Activated CD8-positive, alpha-beta memory T cell treated with anti-CD3 and anti-CD28 coated beads for 48 hours (primary cell): Measurements from ENCODE around the gene ALG1.
"Not testable (repeated sequence)": the region's sequence is repeated elsewhere in the genome, so short reads cannot be mapped to it uniquely, and the experiment has no call there.

Experiments
- DNase-seq, 3 experiments: peaks; one replicate each; pipeline ENCODE4 v3.0.0-alpha.2; 2020; ENCODE audit warnings: low read depth in 2 of 3, low spot score in 2 of 3

ALG1 gene

DNA sequence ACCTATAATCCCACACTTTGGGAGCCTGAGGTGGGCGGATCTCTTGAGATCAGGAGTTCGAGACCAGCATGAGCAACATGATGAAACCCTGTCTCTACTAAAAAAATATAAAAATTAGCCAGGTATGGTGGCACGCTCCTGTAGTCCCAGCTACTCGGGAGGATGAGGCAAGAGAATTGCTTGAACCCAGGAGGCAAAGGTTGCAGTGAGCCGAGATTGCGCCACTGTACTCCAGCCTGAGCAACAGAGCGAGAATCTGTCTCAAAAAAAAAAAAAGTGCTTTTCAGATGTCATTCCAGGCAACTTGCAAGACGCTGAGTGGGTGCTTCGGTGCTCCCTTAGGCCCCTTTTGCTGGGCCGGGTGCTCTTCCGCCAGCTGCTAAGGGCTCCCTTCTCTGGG lies 27.1 kb upstream of the ALG1 start:
- not testable (repeated sequence) for DNase-seq

DNA sequence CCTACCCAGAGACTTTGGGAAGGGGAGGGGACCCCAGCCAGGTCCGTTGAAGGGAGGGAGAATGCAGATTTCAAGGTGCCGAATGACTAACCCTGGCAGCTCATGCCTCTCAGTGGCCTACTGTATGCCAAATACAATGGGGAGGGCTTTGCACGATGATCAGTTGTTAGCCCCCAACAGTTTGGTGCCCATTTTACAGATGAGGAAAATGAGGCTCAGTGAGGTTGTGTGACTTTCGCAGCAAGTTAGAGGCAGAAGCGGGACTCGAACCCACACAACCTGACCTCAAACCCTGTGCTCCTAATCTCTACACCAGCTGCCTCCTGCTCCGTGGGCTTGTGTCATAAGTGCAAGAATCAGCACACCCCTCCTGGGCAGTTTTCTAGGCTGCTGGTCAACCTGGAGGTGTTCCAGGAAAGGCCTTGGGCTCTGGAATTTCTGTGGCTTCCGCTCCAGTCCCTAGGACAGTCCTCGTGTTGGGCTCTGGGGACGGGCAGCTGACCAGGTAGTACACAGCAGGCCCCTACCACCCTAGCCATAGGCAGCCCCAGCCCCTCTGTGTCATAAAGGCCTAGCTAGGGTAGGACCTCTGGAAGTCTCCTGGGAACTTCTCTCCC lies 26.0 kb upstream of the ALG1 start:
- no peak for DNase-seq

DNA sequence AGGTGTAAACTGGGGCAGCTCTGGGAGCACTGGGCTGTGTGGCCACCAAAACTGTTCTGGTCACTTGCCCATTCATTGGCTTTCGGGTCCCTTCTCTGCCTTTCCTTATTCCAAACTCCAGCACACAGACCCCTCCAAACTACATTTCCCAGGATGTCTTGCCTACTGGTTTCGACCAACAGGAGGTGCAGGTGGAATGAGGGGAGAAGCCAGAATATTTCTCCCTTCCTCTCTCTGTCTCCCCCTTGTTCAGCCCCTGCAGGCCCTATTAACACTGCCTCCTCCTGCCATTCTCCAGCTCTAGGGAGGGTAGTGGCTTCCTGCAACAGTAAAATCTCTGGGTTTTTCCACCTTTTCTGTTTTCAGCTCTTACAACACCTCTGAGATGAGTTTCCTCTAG lies 24.7 kb upstream of the ALG1 start:
- no peak for DNase-seq

DNA sequence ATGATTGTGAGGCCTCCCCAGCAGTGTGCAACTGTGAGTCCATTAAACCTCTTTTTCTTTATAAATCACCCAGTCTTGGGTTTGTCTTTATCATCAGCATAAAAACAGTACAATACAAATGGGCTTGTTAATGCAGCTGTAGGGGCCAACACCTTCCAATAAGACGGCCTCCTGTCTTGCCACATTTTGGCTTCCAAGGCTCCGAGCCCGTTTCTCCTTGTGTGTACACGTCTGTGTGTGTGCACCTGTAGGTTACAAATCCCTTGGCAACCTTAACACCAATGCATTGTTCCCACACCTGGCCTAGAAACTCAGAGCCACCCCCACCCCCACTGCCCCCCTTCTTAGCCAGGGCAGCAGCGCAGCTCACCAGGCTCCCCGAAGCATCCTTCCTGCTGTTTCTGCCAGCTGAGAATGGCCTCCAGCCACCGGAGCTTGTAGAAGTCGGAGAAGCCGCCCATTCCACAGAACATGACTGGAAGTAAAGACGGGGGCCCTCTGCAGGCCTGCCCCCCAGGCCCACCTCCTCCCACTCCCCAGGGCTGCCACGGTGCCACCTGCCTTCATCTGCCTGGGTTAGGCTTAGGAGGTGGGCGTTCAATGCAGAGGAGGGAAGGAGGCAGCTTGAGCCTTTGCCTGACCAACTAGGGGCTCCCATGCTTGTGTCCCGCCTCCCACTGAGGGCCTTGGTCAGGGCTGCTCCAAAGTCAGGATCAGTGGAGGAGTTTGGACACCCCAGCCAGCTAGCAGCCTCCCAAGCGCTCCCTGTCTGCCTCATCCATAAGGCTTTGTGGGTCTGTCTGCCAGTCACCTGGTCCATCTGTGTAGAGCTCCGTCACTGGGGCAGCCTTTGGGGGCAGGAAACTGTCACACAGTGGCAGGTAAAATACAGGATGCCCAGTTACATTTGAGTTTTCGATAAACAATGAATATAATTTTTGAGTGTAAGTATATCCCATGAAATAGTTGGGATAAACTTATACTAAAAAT lies 16.5 kb upstream of the ALG1 start:
- no peak for DNase-seq

DNA sequence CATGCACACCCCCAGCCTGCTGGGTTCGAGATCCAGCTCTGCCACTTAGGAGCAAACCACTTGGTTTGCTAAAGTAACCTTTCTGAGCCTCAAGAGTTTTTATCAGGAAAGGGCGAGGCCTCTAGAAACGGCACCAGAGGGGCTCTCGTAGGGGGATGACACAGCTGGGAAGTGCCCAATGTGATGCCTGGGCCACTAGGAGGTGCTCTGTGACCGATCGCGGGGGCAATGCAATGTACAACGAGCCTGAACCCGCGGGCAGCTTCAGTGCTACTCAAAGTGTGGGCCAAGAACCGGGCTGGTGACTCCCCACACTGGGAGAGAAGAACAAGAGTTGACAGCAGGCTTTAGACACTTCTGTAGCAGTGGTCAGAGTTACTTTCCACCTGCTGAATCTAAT lies 15.3 kb upstream of the ALG1 start:
- DNase-seq: no peak

- DNase-seq: no peak
These were observed 13.2 kb upstream of the ALG1 start for GRCh38 chr16:5058476-5058875.

DNA sequence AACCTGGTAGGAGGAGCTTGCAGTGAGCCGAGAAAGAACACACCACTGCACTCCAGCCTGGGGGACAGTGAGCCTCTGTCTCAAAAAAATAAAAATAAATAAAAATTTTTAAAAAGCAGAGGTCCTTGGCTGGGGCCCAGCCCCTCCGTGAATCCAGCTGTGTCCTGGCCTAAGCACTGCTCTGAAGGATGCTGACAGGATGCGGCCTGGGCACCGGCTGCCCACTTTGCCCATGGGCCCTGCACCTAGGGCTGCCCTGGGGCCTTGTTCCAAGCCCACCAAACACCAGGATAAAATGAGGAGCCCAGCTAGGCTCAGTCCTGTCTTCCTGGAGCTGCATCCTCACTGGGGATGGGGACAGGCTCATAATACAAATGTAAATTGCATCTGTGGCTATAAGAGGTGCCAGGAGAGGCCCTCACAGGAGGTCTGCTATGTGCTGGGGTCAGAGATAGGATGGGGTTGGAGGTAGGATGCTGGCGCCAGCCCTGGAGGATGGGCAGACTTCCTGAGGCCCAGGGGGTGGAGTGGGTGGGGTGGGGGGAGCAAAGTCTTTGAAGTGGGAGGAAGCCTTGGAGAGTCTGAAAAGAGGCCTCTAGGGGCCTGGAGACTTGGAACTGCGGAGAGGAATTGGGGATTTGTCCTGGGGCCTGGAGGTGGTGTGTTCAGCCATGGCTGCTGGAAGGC lies 12.1 kb upstream of the ALG1 start:
- DNase-seq: no peak

DNA sequence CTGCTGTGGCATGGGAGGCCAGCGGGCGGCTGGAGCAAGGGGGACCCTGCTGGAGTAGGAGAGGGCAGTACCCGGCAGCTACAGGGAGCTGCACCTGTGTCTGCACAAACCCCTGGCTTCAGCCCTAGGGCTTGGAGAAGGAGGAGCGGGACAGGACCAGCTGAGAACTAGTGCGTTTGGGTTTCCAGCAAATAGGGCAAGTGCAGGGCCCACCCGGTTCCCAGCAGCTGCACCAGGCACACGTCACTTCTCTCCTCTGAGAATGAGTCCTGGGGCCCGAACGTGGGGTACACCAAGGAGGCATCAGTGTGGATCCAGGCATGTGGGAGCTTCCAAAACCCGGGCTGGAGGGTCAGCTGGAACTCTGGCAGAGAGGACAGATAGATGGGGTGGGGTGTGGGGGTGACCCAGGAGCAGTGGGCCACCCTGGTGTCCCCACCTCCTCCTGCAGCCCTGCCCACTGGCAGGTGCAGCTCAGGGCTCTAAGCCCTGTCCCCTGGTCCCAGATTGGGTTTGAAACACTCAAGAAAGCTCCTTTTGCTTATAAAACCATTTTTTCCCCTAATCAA lies 11.5 kb upstream of the ALG1 start:
- DNase-seq: no peak

- no peak for DNase-seq
These were observed 9.6 kb upstream of the ALG1 start for GRCh38 chr16:5062051-5062450.

GRCh38 chr16:5062790-5063765 lies 8.6 kb upstream of the ALG1 start:
- no peak for DNase-seq

DNA sequence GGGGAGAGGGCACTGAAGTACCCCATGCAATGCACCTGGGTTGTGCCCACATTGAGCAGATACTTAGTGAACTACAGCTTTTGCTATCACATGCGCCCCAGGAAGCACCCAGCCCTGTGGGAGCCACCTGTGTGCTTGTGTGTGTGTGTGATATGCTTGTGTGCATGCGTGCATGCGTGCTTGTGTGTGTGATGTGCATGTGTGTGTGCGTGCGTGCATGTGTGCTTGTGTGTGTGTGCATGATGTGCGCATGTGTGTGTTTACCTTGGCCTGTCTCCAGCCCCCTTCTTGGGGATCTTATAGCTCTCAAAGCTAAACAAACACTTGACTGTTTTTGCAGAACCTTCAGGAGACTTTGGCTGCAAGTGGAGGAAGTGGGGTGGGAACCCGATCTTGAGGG lies 6.7 kb upstream of the ALG1 start:
- no peak for DNase-seq

GRCh38 chr16:5065326-5065725 lies 6.3 kb upstream of the ALG1 start:
- DNase-seq: no peak

- no peak for DNase-seq
These were observed 5.8 kb upstream of the ALG1 start, which contains the start of gene C16orf89 for GRCh38 chr16:5065813-5066212. C16orf89 (minus strand) TSS chr16:5065956; CDS start chr16:5065908, 48 bp downstream.

- DNase-seq: no peak
These were observed 5.1 kb upstream of the ALG1 start for GRCh38 chr16:5066511-5066910.

- DNase-seq: no peak
These were observed 2.6 kb upstream of the ALG1 start for GRCh38 chr16:5069048-5069447.

- DNase-seq: no peak
These were observed 1.8 kb upstream of the ALG1 start for GRCh38 chr16:5069854-5070253.

DNA sequence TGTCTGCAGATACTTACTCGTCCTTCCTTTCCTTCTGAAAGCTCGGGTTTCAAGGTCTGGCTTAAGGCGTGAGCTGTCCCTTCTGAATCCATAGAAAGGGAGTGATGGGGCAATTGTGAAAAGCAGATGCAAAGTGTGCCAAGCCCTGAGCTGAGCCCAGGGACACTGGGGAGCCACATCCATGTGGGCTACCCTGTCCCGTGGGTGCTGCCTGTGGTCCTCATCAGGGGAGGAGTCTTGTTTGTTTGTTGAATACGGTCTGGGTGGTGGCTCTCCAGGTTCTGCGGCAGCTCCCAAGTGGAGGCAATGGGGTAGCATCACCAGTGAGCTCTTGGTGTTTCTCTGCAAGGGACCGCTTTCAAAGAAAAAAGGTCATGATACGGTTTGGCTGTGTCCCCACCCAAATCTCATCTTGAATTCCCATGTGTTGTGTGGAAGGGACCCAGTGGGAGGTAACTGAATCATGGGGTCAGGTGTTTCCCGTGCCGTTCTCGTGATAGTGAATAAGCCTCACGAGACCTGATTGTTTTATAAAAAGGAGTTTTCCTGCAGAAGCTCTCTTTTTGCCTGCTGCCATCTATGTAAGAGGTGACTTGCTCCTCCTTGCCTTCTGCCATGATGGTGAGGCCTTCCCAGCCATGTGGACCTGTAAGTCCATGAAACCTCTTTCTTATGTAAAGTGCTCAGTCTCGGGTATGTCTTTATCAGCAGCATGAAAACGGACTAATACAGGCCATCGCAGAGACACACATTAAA lies 1.0 kb upstream of the ALG1 start:
- no peak for DNase-seq

- DNase-seq: no peak
These were observed 332 bp upstream of the ALG1 start for GRCh38 chr16:5071341-5071680.

- no peak for DNase-seq
These were observed 963 bp downstream of the ALG1 start for GRCh38 chr16:5072334-5073278.
